ENCODE measurements around the gene TPGS2. TPM values are rescaled to one million over a fixed set of nuclear protein-coding genes. Genes with fewer than 3 reads are reported as not detected.
"Not testable (repeated sequence)": the region's sequence is repeated elsewhere in the genome, so short reads cannot be mapped to it uniquely, and the experiment has no call there.

TPGS2 gene
- polyA plus RNA-seq (2011; rRNA removed) (143 and 187 TPM in 2 replicates), polyA plus RNA-seq (2017; fragmentation: RNase III; extraction: RNeasy Plus Mini Kit Qiagen cat#74134 plus additional on column Dnase treatment) (71.9 to 73.3 TPM (median 73.1 TPM) in 3 replicates), polyA minus RNA-seq (2011; rRNA and poly(A)+ RNA removed) (142 and 145 TPM in 2 replicates)
- 117 and 140 TPM in 2 replicates for polyA plus RNA-seq (2012; cell fraction: cytosol; rRNA removed)
- polyA plus RNA-seq (2012; cell fraction: nucleus; rRNA removed) = 34.4 and 44.0 TPM in 2 replicates

GRCh38 chr18:36828630-36829361 is at the start of gene TPGS2, which contains the start of gene KIAA1328:
TSS of gene TPGS2 (minus strand) at chr18:36829002. CDS start at chr18:36828767, 235 bp downstream.
TSS of gene KIAA1328 (plus strand) at chr18:36829127. CDS start at chr18:36829139, 12 bp downstream.
- Histone ChIP-seq H3K4me3 (peak within 1 kb of the TSS; percentile 85), H3K4me1 (0 out of 3 replicates have a peak, but pooled peaks cover 15% of the 10 kb centered on the region), H3K9me3 (no peaks in the 10 kb centered on the region), H3K27ac (peak within 1 kb of the TSS; percentile 90 to 98), H3K4me2 (peak within 1 kb of the TSS; percentile 90)
- ATAC-seq (peak; percentile 89 to 96), DNase-seq (ENCODE audit: low read depth in 1 of 2, low spot score in 1 of 2) (peak; percentile 71 to 88), FAIRE-seq (no peak)
- 0% methylated on average over 6 of the region's 83 CpGs for WGBS (ENCODE audit: missing lambda C conversion rate)
- POLR2A ChIA-PET = no interaction called here
- peak; percentile 61 for TF ChIP-seq PHF8 (IDR thresholded peaks at IDR 0.05; ENCODE audit: borderline replicate concordance, low read depth)
- no peak for TF ChIP-seq FOXS1 (CRISPR knock-in tag; IDR thresholded peaks at IDR 0.05)
- TF ChIP-seq E2F6 (IDR thresholded peaks at IDR 0.05; ENCODE audit: borderline replicate concordance, low read depth) = 0 out of 2 replicates have a peak, but pooled peaks have one; percentile 28
- peak; percentile 53 for TF ChIP-seq POLR2A (IDR thresholded peaks at IDR 0.05; ENCODE audit: low read length)
- TF ChIP-seq MAX (IDR thresholded peaks at IDR 0.05) = peak; percentile 54
- no peak for TF ChIP-seq TP53 (CRISPR knock-in tag; IDR thresholded peaks at IDR 0.05)
- peak in 1 of 2 experiments; percentile 12; a peak in 2 of 5 replicates for TF ChIP-seq RAD21 (conservative IDR thresholded peaks at IDR 0.05 in 1 of 2, IDR thresholded peaks at IDR 0.05 in 1 of 2)
- TF ChIP-seq, protein P1, sequence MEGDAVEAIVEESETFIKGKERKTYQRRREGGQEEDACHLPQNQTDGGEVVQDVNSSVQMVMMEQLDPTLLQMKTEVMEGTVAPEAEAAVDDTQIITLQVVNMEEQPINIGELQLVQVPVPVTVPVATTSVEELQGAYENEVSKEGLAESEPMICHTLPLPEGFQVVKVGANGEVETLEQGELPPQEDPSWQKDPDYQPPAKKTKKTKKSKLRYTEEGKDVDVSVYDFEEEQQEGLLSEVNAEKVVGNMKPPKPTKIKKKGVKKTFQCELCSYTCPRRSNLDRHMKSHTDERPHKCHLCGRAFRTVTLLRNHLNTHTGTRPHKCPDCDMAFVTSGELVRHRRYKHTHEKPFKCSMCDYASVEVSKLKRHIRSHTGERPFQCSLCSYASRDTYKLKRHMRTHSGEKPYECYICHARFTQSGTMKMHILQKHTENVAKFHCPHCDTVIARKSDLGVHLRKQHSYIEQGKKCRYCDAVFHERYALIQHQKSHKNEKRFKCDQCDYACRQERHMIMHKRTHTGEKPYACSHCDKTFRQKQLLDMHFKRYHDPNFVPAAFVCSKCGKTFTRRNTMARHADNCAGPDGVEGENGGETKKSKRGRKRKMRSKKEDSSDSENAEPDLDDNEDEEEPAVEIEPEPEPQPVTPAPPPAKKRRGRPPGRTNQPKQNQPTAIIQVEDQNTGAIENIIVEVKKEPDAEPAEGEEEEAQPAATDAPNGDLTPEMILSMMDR (IDR thresholded peaks at IDR 0.05) = peak; percentile 39; the same call in 2 of the 3 replicates
- peak in 1 of 2 experiments; percentile 13; a peak in 1 of 5 replicates for TF ChIP-seq JUN (IDR thresholded peaks at IDR 0.05)
- TF ChIP-seq ZNF302 (CRISPR knock-in tag; IDR thresholded peaks at IDR 0.05) = no peak
- no peak for TF ChIP-seq GATA3 (IDR thresholded peaks at IDR 0.05; ENCODE audit: borderline replicate concordance)
- CTCF ChIA-PET = interaction anchor here (0.7 to 1.8 kb wide), 6 partner anchors 11 to 141 kb away, joined by 3 to 8 read pairs (median 3); no protein-coding TSS in a partner anchor

DNA sequence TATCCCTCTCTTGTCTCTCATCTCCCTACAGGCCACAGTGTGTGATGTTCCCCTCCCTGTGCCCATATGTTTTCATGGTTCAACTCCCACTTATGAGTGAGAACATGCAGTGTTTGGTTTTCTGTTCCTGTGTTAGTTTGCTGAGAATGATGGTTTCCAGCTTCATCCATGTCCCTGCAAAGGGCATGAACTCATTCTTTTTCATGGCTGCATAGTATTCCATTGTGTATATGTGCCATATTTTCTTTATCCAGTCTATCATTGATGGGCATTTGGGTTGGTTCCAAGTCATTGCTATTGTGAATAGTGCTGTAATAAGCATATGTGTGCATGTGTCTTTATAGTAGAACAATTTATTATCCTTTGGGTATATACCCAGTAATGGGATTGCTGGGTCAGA is 45.0 kb upstream of the TPGS2 start:
- CTCF ChIA-PET = not testable (repeated sequence)

DNA sequence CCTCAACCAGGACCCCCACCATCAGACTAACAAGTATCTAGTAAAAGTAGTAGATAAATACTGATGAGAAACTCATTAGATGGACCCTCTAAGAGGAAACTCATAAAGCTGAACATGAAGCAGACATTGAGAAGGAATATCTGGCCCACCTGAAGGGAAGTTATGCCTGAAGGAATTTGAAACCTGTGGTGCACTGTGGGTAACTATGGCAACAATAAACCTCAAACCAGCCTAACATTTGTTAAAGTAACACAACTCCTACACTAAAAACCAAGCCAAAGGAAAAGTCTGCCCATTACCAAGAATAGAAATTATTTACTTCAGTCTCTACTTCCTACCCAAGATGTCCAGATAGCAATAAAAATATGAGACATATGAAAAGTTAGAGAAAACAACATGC is 43.5 kb upstream of the TPGS2 start:
- Histone ChIP-seq H3K4me2 (no peak overlapping the region), H3K4me1 (no peaks in the 10 kb centered on the region), H3K27ac (no peak overlapping the region), H3K4me3 (no peak overlapping the region), H3K9me3 (no peaks in the 10 kb centered on the region)
- ChIA-PET CTCF (no interaction called here), POLR2A (no interaction called here)
- ATAC-seq = no peak
- no peak for DNase-seq (ENCODE audit: low read depth in 1 of 2, low spot score in 1 of 2)
- FAIRE-seq = no peak
- TF ChIP-seq, protein P2, sequence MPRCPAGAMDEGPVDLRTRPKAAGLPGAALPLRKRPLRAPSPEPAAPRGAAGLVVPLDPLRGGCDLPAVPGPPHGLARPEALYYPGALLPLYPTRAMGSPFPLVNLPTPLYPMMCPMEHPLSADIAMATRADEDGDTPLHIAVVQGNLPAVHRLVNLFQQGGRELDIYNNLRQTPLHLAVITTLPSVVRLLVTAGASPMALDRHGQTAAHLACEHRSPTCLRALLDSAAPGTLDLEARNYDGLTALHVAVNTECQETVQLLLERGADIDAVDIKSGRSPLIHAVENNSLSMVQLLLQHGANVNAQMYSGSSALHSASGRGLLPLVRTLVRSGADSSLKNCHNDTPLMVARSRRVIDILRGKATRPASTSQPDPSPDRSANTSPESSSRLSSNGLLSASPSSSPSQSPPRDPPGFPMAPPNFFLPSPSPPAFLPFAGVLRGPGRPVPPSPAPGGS (IDR thresholded peaks at IDR 0.05) = no peak
- TF ChIP-seq MAZ (IDR thresholded peaks at IDR 0.05; ENCODE audit: borderline replicate concordance, low read depth, low read length) = no peak
- TF ChIP-seq, protein P3, sequence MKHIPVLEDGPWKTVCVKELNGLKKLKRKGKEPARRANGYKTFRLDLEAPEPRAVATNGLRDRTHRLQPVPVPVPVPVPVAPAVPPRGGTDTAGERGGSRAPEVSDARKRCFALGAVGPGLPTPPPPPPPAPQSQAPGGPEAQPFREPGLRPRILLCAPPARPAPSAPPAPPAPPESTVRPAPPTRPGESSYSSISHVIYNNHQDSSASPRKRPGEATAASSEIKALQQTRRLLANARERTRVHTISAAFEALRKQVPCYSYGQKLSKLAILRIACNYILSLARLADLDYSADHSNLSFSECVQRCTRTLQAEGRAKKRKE (CRISPR knock-in tag; IDR thresholded peaks at IDR 0.05; ENCODE audit: low read depth) = no peak
- no peak for TF ChIP-seq RAD21 (conservative IDR thresholded peaks at IDR 0.05 in 1 of 2, IDR thresholded peaks at IDR 0.05 in 1 of 2)
- no peak for TF ChIP-seq CBX8 (IDR thresholded peaks at IDR 0.05)
- no peak for TF ChIP-seq ZSCAN20 (CRISPR knock-in tag; IDR thresholded peaks at IDR 0.05)
- TF ChIP-seq PHF8 (IDR thresholded peaks at IDR 0.05; ENCODE audit: borderline replicate concordance, low read depth) = no peak
- TF ChIP-seq HMGXB4 (CRISPR knock-in tag; IDR thresholded peaks at IDR 0.05; ENCODE audit: borderline replicate concordance) = no peak
- TF ChIP-seq CBX2 (IDR thresholded peaks at IDR 0.05; ENCODE audit: borderline replicate concordance, low read depth) = no peak
- no peak for TF ChIP-seq PBX3 (IDR thresholded peaks at IDR 0.05)
- no peak for TF ChIP-seq JUNB (IDR thresholded peaks at IDR 0.05)
- TF ChIP-seq RNF2 (IDR thresholded peaks at IDR 0.05; ENCODE audit: borderline replicate concordance, low read depth) = no peak
- no peak for TF ChIP-seq USF2 (IDR thresholded peaks at IDR 0.05)

More for the DNA sequence above, 45.0 kb upstream of the TPGS2 start:
- DNase-seq (ENCODE audit: low read depth in 1 of 2, low spot score in 1 of 2); FAIRE-seq; POLR2A ChIA-PET; H3K27ac ChIP-seq; ATAC-seq; H3K4me3 ChIP-seq; H3K4me1 ChIP-seq; H3K4me2 ChIP-seq; H3K9me3 ChIP-seq: not testable (repeated sequence)

Measured in A549 (cell line).